Right cardiac atrium (tissue), 5 donors: Measurements from ENCODE around the gene DGCR2. TPM values are rescaled to one million over a fixed set of nuclear protein-coding genes. Genes with fewer than 3 reads are reported as not detected.
A peak's percentile ranks its signal among the peaks of the same experiment; 100 is the strongest.

Source experiments
- ATAC-seq, 2 donors: fragments of 200-7000 bp; cut with Tn5 transposase; one replicate each; pipeline versions ENCODE4 v1.8.0 to v1.9.1; 2020; ENCODE audit warnings: moderate library complexity in 2 of 2, mild to moderate bottlenecking in 1 of 2
- DNase-seq, 3 donors: peaks; one replicate each; pipeline ENCODE4 v3.0.0-alpha.2; 2020
- H3K27ac ChIP-seq: one replicate; pipeline ENCODE4 v1.5.1; 2013; ENCODE audit warnings: mild to moderate bottlenecking, low read length, control low read depth, moderate library complexity
- H3K27me3 ChIP-seq: one replicate; pipeline ENCODE4 v1.6.1; 2013; ENCODE audit not compliant: control insufficient read depth, insufficient read depth
- H3K4me1 ChIP-seq: one replicate; pipeline ENCODE4 v1.6.1; 2013; ENCODE audit warnings: low read length; ENCODE audit not compliant: control insufficient read depth, insufficient read depth
- H3K4me3 ChIP-seq: one replicate; pipeline ENCODE4 v1.5.1; 2013; ENCODE audit warnings: low read length, control low read depth
- H3K9me3 ChIP-seq: one replicate; pipeline ENCODE4 v1.6.1; 2013; ENCODE audit warnings: low read length; ENCODE audit not compliant: control insufficient read depth
- WGBS: extraction: QIAGEN DNeasy Blood & Tissue Kit; methylation state at CpG from one replicate; pipeline ENCODE4 v1.1.7; 2013; 5-methylcytosine and 5-hydroxymethylcytosine counted together
- intact Hi-C, 4 donors: fragments of 100-400 bp; cut with DNase I; formaldehyde crosslinking; loops; one replicate each; pipeline versions ENCODE4 v1.11.0 to v1.14.0; 2022 to 2023
- polyA plus RNA-seq: library from polyadenylated mRNA; stranded (reverse); fragments of 200-250 nt; gene quantifications from one replicate; pipeline ENCODE4 v1.2.3, GENCODE V29; 2013
- total RNA-seq, 4 donors: library from RNA; stranded (reverse); fragmentation: NEBNext Ultra II Directional; extraction: Animal tissue kit (Norgen Biotek cat#: 25700); gene quantifications; one replicate each; pipeline ENCODE4 v1.2.1, GENCODE V29; 2021
- donor health status: healthy with polysubstance abuse.
- donor health status: DM: no; HTN: yes; CAD: no.
- donor health status: DM: no; HTN: no; CAD: no.
- donor health status: DM: no; HTN: yes; CAD: no; lungs with severe emphysema.
- donor health status: DM: yes; HTN: yes; CAD: no.

The DGCR2 gene
- total and polyA plus RNA-seq, 5 donors, result 28.9 to 38.8 (median 34.9) TPM

- H3K27me3 ChIP-seq, result no peaks in the 10 kb centered on the region
- no peaks in the 10 kb centered on the region for H3K9me3 ChIP-seq
- no peak overlapping the region for H3K4me3 ChIP-seq
- H3K4me1 ChIP-seq, result peaks cover 11% of the 10 kb centered on the region
- no peak overlapping the region for H3K27ac ChIP-seq
- WGBS, result 59% methylated on average over 18 of the region's 18 CpGs
- intact Hi-C loops, result no loop called here
- ATAC-seq (peak in 1 of 2 donors; percentile 29), DNase-seq (no peak)
Measured at GRCh38 chr22:19105867-19106802, 16.1 kb downstream of the DGCR2 start.

GRCh38 chr22:19105456-19105855, 16.8 kb downstream of the DGCR2 start:
- Histone ChIP-seq H3K9me3 (no peaks in the 10 kb centered on the region), H3K27ac (no peak overlapping the region), H3K4me3 (no peak overlapping the region), H3K4me1 (peaks cover 11% of the 10 kb centered on the region), H3K27me3 (no peaks in the 10 kb centered on the region)
- 99% methylated on average over 8 of the region's 8 CpGs for WGBS
- intact Hi-C loops, result no loop called here
- ATAC-seq (peak in 1 of 2 donors; percentile 14), DNase-seq (no peak)

DNA sequence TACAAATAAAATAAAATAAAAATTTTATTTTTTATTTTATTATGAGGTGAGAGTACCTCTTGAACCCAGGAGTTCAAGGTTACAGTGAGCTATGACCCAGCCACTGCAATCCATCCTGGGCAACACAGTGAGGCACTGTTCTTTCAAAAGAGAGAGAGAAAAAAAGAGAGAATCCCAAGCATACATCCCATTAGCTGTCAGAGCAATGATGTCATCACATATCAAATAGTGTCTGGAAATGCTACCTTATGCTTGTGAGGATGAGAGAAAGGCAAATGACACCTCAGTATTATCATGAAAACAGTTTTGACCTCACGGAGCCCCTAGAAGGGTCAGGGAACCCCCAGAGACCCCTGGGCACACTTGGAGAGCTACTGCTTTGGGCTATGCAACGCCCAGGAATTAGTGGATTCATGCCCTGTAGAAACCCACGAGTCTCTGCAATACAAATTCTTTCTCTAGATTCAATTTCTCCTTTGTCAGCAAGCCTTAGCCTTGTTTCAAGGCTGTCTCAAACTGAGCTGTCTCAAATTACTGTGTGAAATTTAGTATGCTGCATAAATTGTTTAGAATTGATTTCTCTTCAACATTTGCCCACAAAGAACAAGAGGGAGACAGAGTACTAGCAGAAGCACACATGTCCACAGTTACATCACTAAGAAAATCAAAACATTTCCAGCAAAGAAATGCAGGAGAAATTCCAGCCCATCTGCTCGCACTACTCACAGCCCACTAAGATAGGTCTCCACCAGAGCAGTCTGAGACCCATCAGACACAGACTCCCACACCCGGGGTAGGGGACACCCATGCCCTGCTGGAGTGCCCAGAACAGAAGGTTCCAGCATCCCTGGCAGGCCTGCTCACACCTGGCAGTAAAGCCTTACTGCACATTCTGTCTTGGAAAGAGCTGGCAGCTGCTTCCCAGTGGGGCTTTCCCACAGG, 18.1 kb downstream of the DGCR2 start:
- no peak for ATAC-seq
- no peaks in the 10 kb centered on the region for H3K27me3 ChIP-seq
- H3K4me1 ChIP-seq, result peaks cover 11% of the 10 kb centered on the region
- no peak overlapping the region for H3K27ac ChIP-seq
- H3K9me3 ChIP-seq, result no peaks in the 10 kb centered on the region
- H3K4me3 ChIP-seq, result no peak overlapping the region
- intact Hi-C loops, result no loop called here
- WGBS, result 62% methylated on average over 5 of the region's 5 CpGs
- no peak for DNase-seq

GRCh38 chr22:19098157-19098556, 24.1 kb downstream of the DGCR2 start:
- intact Hi-C loops, result no loop called here
- Histone ChIP-seq H3K27me3 (no peaks in the 10 kb centered on the region), H3K4me1 (peaks cover 4% of the 10 kb centered on the region), H3K27ac (no peak overlapping the region), H3K9me3 (no peaks in the 10 kb centered on the region), H3K4me3 (no peak overlapping the region)
- ATAC-seq (no peak), DNase-seq (no peak)
- WGBS, result 59% methylated on average over 4 of the region's 4 CpGs

- 74% methylated on average over 3 of the region's 3 CpGs for WGBS
- Histone ChIP-seq H3K4me3 (no peak overlapping the region), H3K4me1 (peaks cover 4% of the 10 kb centered on the region), H3K27ac (no peak overlapping the region), H3K9me3 (no peaks in the 10 kb centered on the region), H3K27me3 (no peaks in the 10 kb centered on the region)
- no peak for DNase-seq
- intact Hi-C loops, result no loop called here
- no peak for ATAC-seq
Measured at GRCh38 chr22:19097518-19097917, 24.7 kb downstream of the DGCR2 start.

DNA sequence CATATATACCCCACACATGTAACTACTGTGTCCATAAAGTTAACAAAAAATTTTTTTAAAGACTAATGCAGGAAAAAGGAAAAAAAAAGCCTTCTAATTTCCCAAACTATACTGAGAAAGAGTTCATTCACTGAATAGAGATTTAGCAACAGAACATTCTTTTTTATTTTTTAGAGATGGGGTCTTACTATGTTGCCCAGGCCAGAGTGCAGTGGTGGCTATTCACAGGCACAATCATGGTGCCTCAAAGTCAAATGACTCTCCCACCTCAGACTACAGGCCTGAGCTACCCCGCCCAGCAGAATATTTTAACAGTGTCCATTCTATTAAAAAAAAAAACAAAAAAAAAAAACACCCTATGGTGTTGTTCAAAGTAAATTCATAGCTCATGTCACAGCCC, 25.7 kb downstream of the DGCR2 start:
- intact Hi-C loops, result no loop called here
- H3K27me3 ChIP-seq, result no peaks in the 10 kb centered on the region
- H3K4me3 ChIP-seq, result no peak overlapping the region
- H3K4me1 ChIP-seq, result peaks cover 4% of the 10 kb centered on the region
- DNase-seq (no peak), ATAC-seq (no peak)
- no peaks in the 10 kb centered on the region for H3K9me3 ChIP-seq
- no peak overlapping the region for H3K27ac ChIP-seq
- WGBS, result 100% methylated on average over 1 of the region's 1 CpG

DNA sequence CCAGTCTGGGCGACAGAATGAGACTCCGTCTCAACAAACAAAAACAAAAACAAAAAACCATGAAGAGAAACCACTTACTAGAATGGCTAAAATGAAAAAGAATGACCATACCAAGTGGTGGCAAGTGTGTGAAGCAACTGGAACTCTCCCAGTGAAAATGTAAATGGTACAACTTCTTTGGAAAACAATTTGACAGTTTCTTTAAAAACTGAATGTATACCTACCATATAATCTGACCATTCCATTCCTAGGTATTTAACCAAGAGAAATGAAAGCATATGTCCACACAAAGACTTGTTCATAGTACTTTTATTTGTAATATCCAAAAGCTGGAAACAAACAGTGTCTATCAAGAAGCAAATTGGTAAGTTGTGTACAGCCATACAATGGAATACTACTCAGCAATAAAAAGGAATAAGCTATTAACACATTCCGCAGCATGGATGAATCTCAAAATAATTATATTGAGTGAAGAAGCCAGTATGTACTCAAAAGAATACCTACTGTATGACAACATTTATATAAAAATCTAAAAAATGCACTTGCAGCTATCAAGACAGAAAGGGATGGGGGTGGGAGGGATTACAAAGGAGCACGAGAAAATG, 27.7 kb downstream of the DGCR2 start:
- Histone ChIP-seq H3K9me3 (no peaks in the 10 kb centered on the region), H3K4me1 (peaks cover 4% of the 10 kb centered on the region), H3K4me3 (no peak overlapping the region), H3K27ac (no peak overlapping the region), H3K27me3 (no peaks in the 10 kb centered on the region)
- intact Hi-C loops, result no loop called here
- ATAC-seq (no peak), DNase-seq (no peak)
- 96% methylated on average over 4 of the region's 4 CpGs for WGBS

GRCh38 chr22:19092725-19093124, 29.5 kb downstream of the DGCR2 start:
- Histone ChIP-seq H3K4me1 (peaks cover 3% of the 10 kb centered on the region), H3K27ac (no peak overlapping the region), H3K4me3 (no peak overlapping the region), H3K9me3 (no peaks in the 10 kb centered on the region), H3K27me3 (no peaks in the 10 kb centered on the region)
- intact Hi-C loops, result no loop called here
- no peak for DNase-seq
- no peak for ATAC-seq
- 88% methylated on average over 4 of the region's 4 CpGs for WGBS

DNA sequence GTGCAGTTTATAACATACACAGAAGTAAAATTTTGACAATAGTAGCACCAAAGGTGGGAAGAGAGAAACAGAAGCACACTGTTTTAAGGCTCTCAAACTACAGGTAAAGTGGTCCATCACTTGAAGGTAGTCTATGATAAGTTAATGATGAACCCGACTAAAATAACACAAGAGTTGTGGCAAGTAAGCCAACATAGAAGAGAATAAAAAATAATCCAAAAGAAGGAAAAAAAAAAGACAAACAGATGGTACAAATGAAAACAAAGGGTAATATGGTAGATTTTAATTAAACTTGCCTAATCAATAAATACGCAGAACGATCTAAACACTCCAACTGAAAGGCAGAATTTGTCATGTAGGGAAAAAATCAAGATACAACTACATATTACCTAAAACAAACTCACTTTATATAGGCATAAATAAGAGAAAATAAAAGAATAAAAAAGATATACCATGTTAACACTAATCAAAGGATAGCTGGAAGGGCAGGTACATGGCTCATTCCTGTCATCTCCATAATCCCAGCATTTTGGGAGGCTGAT, 31.6 kb downstream of the DGCR2 start:
- intact Hi-C loops, result no loop called here
- no peaks in the 10 kb centered on the region for H3K27me3 ChIP-seq
- 62% methylated on average over 3 of the region's 3 CpGs for whole genome bisulfite sequencing
- H3K4me3 ChIP-seq, result no peak overlapping the region
- no peaks in the 10 kb centered on the region for H3K9me3 ChIP-seq
- no peak overlapping the region for H3K27ac ChIP-seq
- peaks cover 2% of the 10 kb centered on the region for H3K4me1 ChIP-seq
- DNase-seq (no peak), ATAC-seq (no peak)

DNA sequence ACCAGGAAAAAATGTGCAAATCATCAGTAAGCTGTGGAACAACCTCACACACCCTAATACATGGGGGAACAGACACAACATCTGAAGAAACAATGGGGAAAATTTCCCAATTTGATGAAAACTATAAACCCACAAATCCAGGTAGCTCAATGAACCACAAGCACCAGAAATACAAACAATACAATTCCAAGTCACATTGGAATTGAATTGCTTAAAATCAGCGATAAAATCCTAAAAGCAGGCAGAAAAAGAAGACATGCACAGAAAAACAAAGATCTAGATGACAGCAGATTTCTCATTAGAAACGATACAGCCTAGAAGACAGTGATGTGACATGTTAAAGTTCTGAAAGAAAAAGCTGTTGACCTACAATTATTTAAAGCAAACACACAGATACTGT, 32.0 kb downstream of the DGCR2 start:
- H3K4me1 ChIP-seq, result peaks cover 4% of the 10 kb centered on the region
- no peak overlapping the region for H3K27ac ChIP-seq
- 96% methylated on average over 2 of the region's 2 CpGs for WGBS
- H3K27me3 ChIP-seq, result no peaks in the 10 kb centered on the region
- no peaks in the 10 kb centered on the region for H3K9me3 ChIP-seq
- intact Hi-C loops, result no loop called here
- ATAC-seq, result no peak
- H3K4me3 ChIP-seq, result no peak overlapping the region
- no peak for DNase-seq
